Fibroblast of lung (primary cell): ENCODE data around the gene NEO1. TPM values are rescaled to one million over a fixed set of nuclear protein-coding genes. Genes with fewer than 3 reads are reported as not detected.

Source experiments
- DNase-seq, 2 donors: peaks; one replicate each; pipeline versions ENCODE4 v3.0.0 to v3.0.0-alpha.2; 2010; ENCODE audit warnings: low read depth in 2 of 2
- H2AFZ ChIP-seq: 2 replicates; pipeline ENCODE4 v1.5.1; 2012; ENCODE audit warnings: low read length, control low read depth, inconsistent platforms
- H3K27ac ChIP-seq: 2 replicates; pipeline ENCODE4 v1.5.1; 2011; ENCODE audit warnings: low read length, control low read depth; ENCODE audit not compliant: insufficient read depth
- H3K27me3 ChIP-seq: 2 replicates; pipeline ENCODE4 v1.5.1; 2011; ENCODE audit warnings: mild to moderate bottlenecking, low read length; ENCODE audit not compliant: control insufficient read depth, insufficient read depth
- H3K36me3 ChIP-seq: 2 replicates; pipeline ENCODE4 v1.5.1; 2011; ENCODE audit warnings: low read length; ENCODE audit not compliant: control insufficient read depth, insufficient read depth
- H3K4me1 ChIP-seq: 2 replicates; pipeline ENCODE4 v1.5.1; 2011; ENCODE audit warnings: low read length; ENCODE audit not compliant: control insufficient read depth, insufficient read depth; ENCODE audit errors: extremely low read depth
- H3K4me2 ChIP-seq: 2 replicates; pipeline ENCODE4 v1.5.1; 2011; ENCODE audit warnings: low read length, control low read depth; ENCODE audit not compliant: insufficient read depth; ENCODE audit errors: extremely low read depth
- H3K4me3 ChIP-seq, 4 experiments: fragments of 200-600 bp in 1 of 4; sonication (generic) in 1 of 4; replicated peaks in 1 of 4; 2 replicates each; pipeline ENCODE4 v1.5.1; 2011 to 2016; ENCODE audit warnings: low read length in 4 of 4, low read depth in 3 of 4, mild to moderate bottlenecking in 3 of 4, control low read depth in 2 of 4, inconsistent platforms in 1 of 4, mixed read lengths in 1 of 4; ENCODE audit not compliant: insufficient read depth in 1 of 4; ENCODE audit errors: control extremely low read depth in 1 of 4
- H3K79me2 ChIP-seq: 2 replicates; pipeline ENCODE4 v1.5.1; 2012; ENCODE audit warnings: mild to moderate bottlenecking, low read length, inconsistent platforms; ENCODE audit not compliant: control insufficient read depth, insufficient read depth
- H3K9ac ChIP-seq: 2 replicates; pipeline ENCODE4 v1.5.1; 2011; ENCODE audit warnings: mild to moderate bottlenecking, low read length, control low read depth; ENCODE audit not compliant: insufficient read depth
- H3K9me3 ChIP-seq: 2 replicates; pipeline ENCODE4 v1.5.1; 2012; ENCODE audit warnings: low read depth, low read length; ENCODE audit not compliant: control insufficient read depth, insufficient read depth
- H4K20me1 ChIP-seq: 2 replicates; pipeline ENCODE4 v1.5.1; 2011; ENCODE audit warnings: low read length; ENCODE audit not compliant: control insufficient read depth, insufficient read depth; ENCODE audit errors: extremely low read depth
- EZH2 ChIP-seq: IDR thresholded peaks from 2 replicates; pipeline ENCODE4 v1.5.1; 2012; ENCODE audit warnings: low read length, control low read depth, mild to moderate bottlenecking; ENCODE audit errors: missing control alignments
- polyA plus RNA-seq, 2 donors: library from polyadenylated mRNA; depleted of rRNA in 1 of 2; stranded (reverse) in 1 of 2; unstranded in 1 of 2; fragments of >200 nt; gene quantifications; 2 replicates each; pipeline ENCODE4 v1.2.1, GENCODE V29; 2011 to 2012; ENCODE audit warnings: missing spikeins in 1 of 2
- total RNA-seq: library from RNA; depleted of rRNA; stranded (reverse); fragments of >200 nt; gene quantifications from 2 replicates; pipeline ENCODE4 v1.2.1, GENCODE V29; 2014
- TF ChIP-seq, protein P1 (sequence below), 2 donors: IDR thresholded peaks in 1 of 2; conservative IDR thresholded peaks in 1 of 2; 1 replicate in 1 of 2; 2 replicates in 1 of 2; pipeline ENCODE4 v1.5.1; 2011 to 2012; ENCODE audit warnings: low read length in 2 of 2, control low read depth in 1 of 2, inconsistent platforms in 1 of 2, low read depth in 1 of 2, mild to moderate bottlenecking in 1 of 2

The NEO1 gene
- total and polyA plus RNA-seq, 2 donors (not counting 1 experiment from before 2014, with no cell fraction given) = 6.2 to 19.3 TPM

DNA sequence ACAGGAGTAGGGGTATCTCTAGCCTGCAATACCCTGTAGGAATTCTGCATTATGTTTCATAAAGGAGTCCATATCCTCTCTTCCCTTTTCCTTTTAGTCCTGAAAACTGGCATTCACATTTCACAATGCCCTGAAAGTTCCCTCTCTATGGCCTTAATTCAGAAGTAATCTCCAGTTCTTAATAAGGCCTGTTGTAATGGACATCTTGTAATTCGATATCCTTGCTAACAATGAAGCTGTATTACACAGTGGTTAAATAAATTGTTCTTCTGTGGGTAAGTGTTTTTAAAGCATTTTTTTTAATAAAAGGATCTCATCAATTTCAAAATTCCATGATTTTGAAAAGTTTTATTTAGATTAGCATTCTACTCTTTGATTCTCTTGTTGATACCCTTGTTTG, 34.3 kb upstream of the NEO1 start:
- no peak overlapping the region for H3K4me2 ChIP-seq
- TF ChIP-seq, protein P1, sequence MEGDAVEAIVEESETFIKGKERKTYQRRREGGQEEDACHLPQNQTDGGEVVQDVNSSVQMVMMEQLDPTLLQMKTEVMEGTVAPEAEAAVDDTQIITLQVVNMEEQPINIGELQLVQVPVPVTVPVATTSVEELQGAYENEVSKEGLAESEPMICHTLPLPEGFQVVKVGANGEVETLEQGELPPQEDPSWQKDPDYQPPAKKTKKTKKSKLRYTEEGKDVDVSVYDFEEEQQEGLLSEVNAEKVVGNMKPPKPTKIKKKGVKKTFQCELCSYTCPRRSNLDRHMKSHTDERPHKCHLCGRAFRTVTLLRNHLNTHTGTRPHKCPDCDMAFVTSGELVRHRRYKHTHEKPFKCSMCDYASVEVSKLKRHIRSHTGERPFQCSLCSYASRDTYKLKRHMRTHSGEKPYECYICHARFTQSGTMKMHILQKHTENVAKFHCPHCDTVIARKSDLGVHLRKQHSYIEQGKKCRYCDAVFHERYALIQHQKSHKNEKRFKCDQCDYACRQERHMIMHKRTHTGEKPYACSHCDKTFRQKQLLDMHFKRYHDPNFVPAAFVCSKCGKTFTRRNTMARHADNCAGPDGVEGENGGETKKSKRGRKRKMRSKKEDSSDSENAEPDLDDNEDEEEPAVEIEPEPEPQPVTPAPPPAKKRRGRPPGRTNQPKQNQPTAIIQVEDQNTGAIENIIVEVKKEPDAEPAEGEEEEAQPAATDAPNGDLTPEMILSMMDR (conservative IDR thresholded peaks at IDR 0.05 in 1 of 2, IDR thresholded peaks at IDR 0.05 in 1 of 2; ENCODE audit: low read depth in 1 of 2, low read length in 2 of 2) = no peak
- TF ChIP-seq EZH2 = no peak
- no peak overlapping the region for H2AFZ ChIP-seq
- H3K4me1 ChIP-seq = no peaks in the 10 kb centered on the region
- no peaks in the 10 kb centered on the region for H3K79me2 ChIP-seq
- peak in 1 of 2 donors; percentile 53 for DNase-seq
- no peaks in the 10 kb centered on the region for H3K36me3 ChIP-seq
- no peak overlapping the region for H3K4me3 ChIP-seq
- H3K9me3 ChIP-seq = no peaks in the 10 kb centered on the region
- H3K27ac ChIP-seq = no peak overlapping the region
- no peak overlapping the region for H3K9ac ChIP-seq
- no peaks in the 10 kb centered on the region for H4K20me1 ChIP-seq
- peaks cover 2% of the 10 kb centered on the region for H3K27me3 ChIP-seq

DNA sequence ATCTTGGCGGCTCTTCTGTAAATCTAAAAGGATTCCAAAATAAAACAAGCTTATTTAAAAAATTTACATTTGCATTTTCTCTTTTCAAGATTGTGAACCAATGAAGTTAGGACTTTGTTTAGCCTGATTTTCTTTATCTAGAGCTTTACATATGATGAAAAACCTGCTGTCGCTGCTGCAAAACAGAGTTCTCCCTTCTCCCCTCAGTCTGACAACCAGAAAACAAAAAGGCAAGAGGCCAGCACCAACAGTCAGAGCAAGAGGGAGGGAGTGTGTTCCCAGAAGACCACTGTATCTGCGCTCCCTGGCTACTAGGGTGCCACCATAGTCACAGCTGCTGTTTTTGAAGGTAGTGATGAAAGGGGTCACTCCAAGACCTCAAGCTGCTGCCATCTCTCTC, 33.1 kb upstream of the NEO1 start:
- Histone ChIP-seq H2AFZ (no peak overlapping the region), H3K27ac (no peak overlapping the region), H3K4me3 (no peak overlapping the region), H3K79me2 (no peaks in the 10 kb centered on the region), H3K9ac (no peak overlapping the region), H3K36me3 (no peaks in the 10 kb centered on the region), H3K4me2 (no peak overlapping the region), H4K20me1 (no peaks in the 10 kb centered on the region), H3K9me3 (no peaks in the 10 kb centered on the region), H3K27me3 (peaks cover 2% of the 10 kb centered on the region), H3K4me1 (no peaks in the 10 kb centered on the region)
- no peak for TF ChIP-seq EZH2
- TF ChIP-seq, protein P1 (conservative IDR thresholded peaks at IDR 0.05 in 1 of 2, IDR thresholded peaks at IDR 0.05 in 1 of 2; ENCODE audit: low read depth in 1 of 2, low read length in 2 of 2) = no peak
- DNase-seq = no peak

DNA sequence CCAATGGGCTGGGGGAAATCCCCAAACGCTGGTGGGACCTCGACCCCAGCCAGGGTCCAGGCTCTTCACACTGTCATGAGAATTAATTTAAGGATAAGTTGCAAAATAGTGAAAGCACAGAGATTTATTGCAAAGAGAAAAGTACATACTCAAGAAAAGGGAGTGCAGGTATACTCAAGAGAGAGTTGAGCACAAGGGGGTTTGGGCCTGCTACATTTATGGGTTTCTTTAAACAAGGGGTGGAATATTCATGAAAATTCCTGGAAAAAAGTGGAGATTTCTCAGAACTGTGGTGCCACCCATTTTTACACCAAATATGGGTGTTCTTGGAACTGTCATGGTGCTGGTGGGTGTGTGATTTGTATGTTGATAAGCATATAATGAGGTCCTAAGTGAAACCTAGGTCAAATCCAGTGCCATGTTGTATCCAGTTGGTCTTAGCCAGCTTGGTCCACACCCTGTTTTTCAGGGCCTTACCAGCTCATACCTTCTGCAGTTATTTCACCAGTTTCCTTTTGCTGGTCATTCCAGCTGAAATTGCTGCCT, 32.6 kb upstream of the NEO1 start:
- no peak overlapping the region for H3K4me3 ChIP-seq
- no peaks in the 10 kb centered on the region for H3K4me1 ChIP-seq
- no peaks in the 10 kb centered on the region for H4K20me1 ChIP-seq
- H3K4me2 ChIP-seq = no peak overlapping the region
- no peak overlapping the region for H2AFZ ChIP-seq
- H3K27ac ChIP-seq = no peak overlapping the region
- H3K27me3 ChIP-seq = peaks cover 2% of the 10 kb centered on the region
- DNase-seq = no peak
- no peaks in the 10 kb centered on the region for H3K36me3 ChIP-seq
- H3K79me2 ChIP-seq = no peaks in the 10 kb centered on the region
- H3K9me3 ChIP-seq = no peaks in the 10 kb centered on the region
- TF ChIP-seq, protein P1 (conservative IDR thresholded peaks at IDR 0.05 in 1 of 2, IDR thresholded peaks at IDR 0.05 in 1 of 2; ENCODE audit: low read depth in 1 of 2, low read length in 2 of 2) = no peak
- TF ChIP-seq EZH2 = no peak
- no peak overlapping the region for H3K9ac ChIP-seq
